ENCODE measurements around the gene KCNA10.

The KCNA10 gene

GRCh38 chr1:110477041-110477440, 41.9 kb downstream of the KCNA10 start:
- no peak for DNase-seq

- no peak for DNase-seq
Observed at GRCh38 chr1:110476028-110476765, 42.8 kb downstream of the KCNA10 start.

- no peak for DNase-seq
Observed at GRCh38 chr1:110475362-110476027, 43.5 kb downstream of the KCNA10 start.

GRCh38 chr1:110474444-110474843, 44.5 kb downstream of the KCNA10 start:
- DNase-seq = no peak

DNA sequence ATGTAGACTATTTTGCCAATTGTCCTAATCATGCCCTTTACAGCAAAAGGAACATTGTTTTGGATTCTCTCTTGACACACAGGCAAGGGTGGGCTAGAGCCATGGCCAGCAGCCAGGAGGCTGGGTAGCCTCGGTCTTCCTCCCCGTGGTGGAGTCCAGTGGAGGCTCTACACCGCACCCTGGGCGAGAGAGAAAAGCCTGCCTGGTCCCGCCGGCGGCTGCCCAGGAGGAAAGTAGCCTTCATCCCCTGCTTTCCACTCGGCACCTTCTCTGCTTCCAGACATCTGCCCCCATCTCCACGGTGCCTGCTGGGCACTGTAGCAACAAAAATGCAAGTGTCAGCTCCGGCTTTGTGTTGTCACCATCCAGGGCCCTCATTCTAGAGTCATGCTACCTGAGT, 46.4 kb downstream of the KCNA10 start:
- no peak for DNase-seq

GRCh38 chr1:110471131-110471530, 47.8 kb downstream of the KCNA10 start:
- DNase-seq = no peak

Data from stimulated activated CD4-positive, alpha-beta T cell treated with anti-CD3 and anti-CD28 coated beads, Interleukin-2, amount 100 ng/mL, for 48 hours (primary cell).